Loucy (cell line): ENCODE results near the gene NADK.

Experiments used
- H2AFZ ChIP-seq: fragments of 200-600 bp; sonication (generic); 2 replicates; pipeline ENCODE4 v1.6.0; 2016; ENCODE audit warnings: antibody characterized with exemption, mild to moderate bottlenecking, low read length, moderate library complexity
- H3F3A ChIP-seq: fragments of 200-600 bp; 2 replicates; pipeline ENCODE4 v1.6.0; 2016; ENCODE audit warnings: antibody characterized with exemption, low read depth, mild to moderate bottlenecking
- H3K27me3 ChIP-seq: fragments of 200-600 bp; sonication (generic); 2 replicates; pipeline ENCODE4 v1.6.1; 2014; ENCODE audit warnings: low read length, mild to moderate bottlenecking; ENCODE audit not compliant: insufficient read depth, poor library complexity, severe bottlenecking
- H3K36me3 ChIP-seq: fragments of 200-600 bp; sonication (generic); 2 replicates; pipeline ENCODE4 v1.6.1; 2016; ENCODE audit warnings: low read length; ENCODE audit not compliant: insufficient read depth
- H3K4me1 ChIP-seq: fragments of 200-600 bp; sonication (generic); 2 replicates; pipeline ENCODE4 v1.5.1; 2014; ENCODE audit warnings: low read length, mild to moderate bottlenecking; ENCODE audit not compliant: insufficient read depth, poor library complexity, severe bottlenecking
- H3K4me2 ChIP-seq: fragments of 200-600 bp; sonication (generic); 2 replicates; pipeline ENCODE4 v1.6.0; 2014; ENCODE audit warnings: antibody characterized with exemption, low read length, low read depth, mild to moderate bottlenecking; ENCODE audit not compliant: poor library complexity, severe bottlenecking
- H3K4me3 ChIP-seq: fragments of 200-600 bp; sonication (generic); 2 replicates; pipeline ENCODE4 v1.5.1; 2014; ENCODE audit warnings: low read length, mild to moderate bottlenecking, mixed read lengths; ENCODE audit not compliant: poor library complexity, severe bottlenecking
- H3K79me2 ChIP-seq: fragments of 200-600 bp; sonication (generic); 2 replicates; pipeline ENCODE4 v1.6.1; 2014; ENCODE audit warnings: low read length; ENCODE audit not compliant: insufficient read depth
- H3K9ac ChIP-seq: fragments of 200-600 bp; sonication (generic); 2 replicates; pipeline ENCODE4 v1.6.0; 2014; ENCODE audit warnings: mild to moderate bottlenecking, low read depth, low read length, moderate library complexity; ENCODE audit not compliant: poor library complexity, severe bottlenecking
- H3K9me2 ChIP-seq: fragments of 200-600 bp; sonication (generic); replicated peaks from 2 replicates; pipeline ENCODE4 v1.6.1; 2016; ENCODE audit warnings: low read depth, low read length, mixed read lengths
- H3K9me3 ChIP-seq: fragments of 200-600 bp; sonication (generic); 2 replicates; pipeline ENCODE4 v1.6.1; 2014; ENCODE audit warnings: mild to moderate bottlenecking, antibody characterized with exemption, low read length, low read depth; ENCODE audit not compliant: insufficient read depth
- H4K20me1 ChIP-seq: fragments of 200-600 bp; sonication (generic); 2 replicates; pipeline ENCODE4 v1.6.0; 2014; ENCODE audit warnings: antibody characterized with exemption, low read length, mild to moderate bottlenecking; ENCODE audit not compliant: insufficient read depth, poor library complexity, severe bottlenecking
- EZH2phosphoT487 ChIP-seq: fragments of 200-600 bp; IDR thresholded peaks from 2 replicates; pipeline ENCODE4 v1.6.1; 2018; ENCODE audit warnings: antibody characterized with exemption, mild to moderate bottlenecking, moderate library complexity, borderline replicate concordance
- TF ChIP-seq, protein P1 (sequence below): fragments of 200-600 bp; sonication (generic); conservative IDR thresholded peaks from 2 replicates; pipeline ENCODE4 v1.5.1; 2014; ENCODE audit warnings: mild to moderate bottlenecking, antibody characterized with exemption, low read length

The NADK gene

DNA sequence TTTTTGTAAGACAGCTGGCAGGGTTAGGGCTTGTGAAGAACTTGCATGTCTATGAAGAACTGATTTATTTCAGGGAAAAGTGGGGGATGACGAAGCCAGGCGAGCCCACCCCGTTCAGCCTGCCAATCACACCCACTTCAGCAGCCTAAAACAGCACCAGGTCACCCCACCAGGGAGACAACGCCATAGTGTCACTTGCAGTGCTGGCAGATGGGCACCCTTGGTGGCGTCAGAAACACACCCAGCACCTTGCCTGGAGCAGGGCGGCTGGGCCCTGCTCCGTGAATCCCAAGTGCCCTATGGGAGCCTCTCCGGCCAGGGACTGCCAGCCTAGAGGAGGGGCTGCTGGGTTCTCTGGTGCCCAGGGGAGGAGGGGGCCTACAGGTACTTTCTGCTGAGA, 5.0 kb upstream of the NADK start:
- Histone ChIP-seq H3K79me2 (no peaks in the 10 kb centered on the region), H3K4me2 (no peak overlapping the region), H3K9me3 (no peaks in the 10 kb centered on the region), H3K4me3 (no peak overlapping the region), H3K4me1 (peaks cover 21% of the 10 kb centered on the region), H4K20me1 (peaks cover 3% of the 10 kb centered on the region), H3K36me3 (peaks cover 38% of the 10 kb centered on the region), H3F3A (peaks cover 3% of the 10 kb centered on the region; the same call in 1 of the 2 replicates), H3K27me3 (no peaks in the 10 kb centered on the region), H3K9me2 (no peaks in the 10 kb centered on the region), H2AFZ (no peak overlapping the region), H3K9ac (no peak overlapping the region)
- TF ChIP-seq, protein P1, sequence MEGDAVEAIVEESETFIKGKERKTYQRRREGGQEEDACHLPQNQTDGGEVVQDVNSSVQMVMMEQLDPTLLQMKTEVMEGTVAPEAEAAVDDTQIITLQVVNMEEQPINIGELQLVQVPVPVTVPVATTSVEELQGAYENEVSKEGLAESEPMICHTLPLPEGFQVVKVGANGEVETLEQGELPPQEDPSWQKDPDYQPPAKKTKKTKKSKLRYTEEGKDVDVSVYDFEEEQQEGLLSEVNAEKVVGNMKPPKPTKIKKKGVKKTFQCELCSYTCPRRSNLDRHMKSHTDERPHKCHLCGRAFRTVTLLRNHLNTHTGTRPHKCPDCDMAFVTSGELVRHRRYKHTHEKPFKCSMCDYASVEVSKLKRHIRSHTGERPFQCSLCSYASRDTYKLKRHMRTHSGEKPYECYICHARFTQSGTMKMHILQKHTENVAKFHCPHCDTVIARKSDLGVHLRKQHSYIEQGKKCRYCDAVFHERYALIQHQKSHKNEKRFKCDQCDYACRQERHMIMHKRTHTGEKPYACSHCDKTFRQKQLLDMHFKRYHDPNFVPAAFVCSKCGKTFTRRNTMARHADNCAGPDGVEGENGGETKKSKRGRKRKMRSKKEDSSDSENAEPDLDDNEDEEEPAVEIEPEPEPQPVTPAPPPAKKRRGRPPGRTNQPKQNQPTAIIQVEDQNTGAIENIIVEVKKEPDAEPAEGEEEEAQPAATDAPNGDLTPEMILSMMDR = no peak
- TF ChIP-seq EZH2phosphoT487 = no peak

DNA sequence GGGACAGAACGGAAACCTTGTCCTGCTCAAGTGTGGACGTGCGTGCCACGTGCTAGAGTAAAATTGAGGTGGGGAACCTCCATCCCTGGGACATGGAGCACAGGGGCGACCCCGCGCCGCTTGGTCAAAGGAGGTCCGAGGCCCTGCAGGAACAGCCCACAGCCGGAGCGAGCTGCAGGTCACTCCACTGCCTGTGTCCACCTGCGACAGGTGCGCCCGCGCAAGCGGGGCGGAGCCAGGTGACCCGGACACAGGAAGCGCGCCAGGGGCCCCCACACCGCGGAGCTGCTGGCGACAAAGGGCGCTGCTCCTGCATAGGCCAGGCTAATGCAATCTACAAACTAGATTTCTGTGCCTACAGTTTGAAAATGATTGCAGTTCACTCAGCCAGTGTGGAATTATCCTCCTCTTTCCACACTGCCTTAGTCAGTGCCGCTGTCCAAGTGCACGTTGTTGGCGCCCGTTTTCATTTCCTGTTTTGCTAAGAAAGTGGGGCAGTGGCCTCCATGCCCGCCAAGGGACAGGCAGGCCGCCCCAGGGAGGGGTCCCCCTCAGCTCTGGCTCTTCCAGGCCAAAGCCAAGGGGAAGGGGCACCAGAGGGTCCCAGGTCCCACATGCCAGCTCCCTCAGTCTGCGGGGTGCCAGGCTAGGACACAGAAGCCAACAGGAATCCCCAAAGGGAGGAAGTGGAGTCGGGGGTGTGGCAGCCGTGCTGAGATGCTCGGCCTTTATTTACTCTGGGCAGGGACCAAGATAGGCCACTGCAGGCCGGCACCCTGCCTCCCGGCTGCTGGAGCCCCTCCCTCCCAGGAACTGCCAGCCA, 4.3 kb upstream of the NADK start:
- TF ChIP-seq EZH2phosphoT487 = no peak
- TF ChIP-seq, protein P1 = no peak
- no peak overlapping the region for H3K4me3 ChIP-seq
- H3K36me3 ChIP-seq = peaks cover 30% of the 10 kb centered on the region
- no peaks in the 10 kb centered on the region for H3K9me2 ChIP-seq
- H3K4me1 ChIP-seq = peaks cover 23% of the 10 kb centered on the region
- peaks cover 4% of the 10 kb centered on the region for H3K27me3 ChIP-seq
- peaks cover 6% of the 10 kb centered on the region for H3K79me2 ChIP-seq
- H4K20me1 ChIP-seq = peaks cover 3% of the 10 kb centered on the region
- peaks cover 3% of the 10 kb centered on the region; the same call in 1 of the 2 replicates for H3F3A ChIP-seq
- H3K4me2 ChIP-seq = no peak overlapping the region
- H3K9me3 ChIP-seq = no peaks in the 10 kb centered on the region
- H3K9ac ChIP-seq = no peak overlapping the region
- no peak overlapping the region for H2AFZ ChIP-seq

DNA sequence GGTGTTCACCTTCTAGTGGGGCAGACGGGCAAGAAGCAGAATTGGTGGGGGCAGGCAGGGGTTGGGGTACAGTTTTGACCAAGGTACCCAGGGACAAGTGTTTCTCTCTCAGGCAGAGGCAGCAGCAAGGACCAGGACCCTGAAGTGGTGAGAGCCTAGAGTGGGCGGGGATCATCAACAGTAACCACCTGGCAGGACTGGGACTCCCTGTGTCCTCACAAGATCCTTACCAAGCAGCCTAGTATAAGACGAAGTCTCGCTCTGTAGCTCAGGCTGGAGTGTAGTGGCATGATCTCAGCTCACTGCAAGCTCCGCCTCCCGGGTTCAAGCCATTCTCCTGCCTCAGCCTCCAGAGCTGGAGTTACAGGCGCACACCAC, 3.2 kb upstream of the NADK start:
- Histone ChIP-seq H3K4me1 (peaks cover 33% of the 10 kb centered on the region), H2AFZ (no peak overlapping the region), H3K9me2 (no peaks in the 10 kb centered on the region), H3K27me3 (peaks cover 4% of the 10 kb centered on the region), H3K4me3 (no peak overlapping the region), H4K20me1 (peaks cover 3% of the 10 kb centered on the region), H3K36me3 (peaks cover 19% of the 10 kb centered on the region), H3K4me2 (no peak overlapping the region), H3K79me2 (peaks cover 16% of the 10 kb centered on the region), H3K9ac (no peak overlapping the region), H3K9me3 (no peaks in the 10 kb centered on the region), H3F3A (peaks cover 3% of the 10 kb centered on the region; the same call in 1 of the 2 replicates)
- TF ChIP-seq EZH2phosphoT487 = no peak
- TF ChIP-seq, protein P1 = no peak
